HepG2 (cell line): ENCODE measurements around the gene RIPOR3. TPM values are rescaled to one million over a fixed set of nuclear protein-coding genes. Genes with fewer than 3 reads are reported as not detected.

Experiments used
- ATAC-seq: fragments of 200-7000 bp; cut with Tn5 transposase; 3 replicates; pipeline ENCODE4 v1.9.1; 2020; ENCODE audit warnings: mild to moderate bottlenecking, moderate library complexity
- BruUV-seq: library from RNA; stranded (reverse); fragments of 400-500 nt; replicated peaks from 2 replicates; lab custom pipeline; 2021; lab: Mats Ljungman, UMichigan
- CTCF ChIA-PET: fragments of 300-600 bp; formaldehyde crosslinking; extraction: SDS; loops from one replicate; lab custom pipeline; 2021; ENCODE audit warnings: low total read pairs, inconsistent platforms, low intra/inter-chr PET ratio; lab: Yijun Ruan, JAX
- POLR2A ChIA-PET: fragments of 350-600 bp; sonication (Branson Sonifier 250); formaldehyde crosslinking; loops from one replicate; lab custom pipeline; 2020; ENCODE audit warnings: antibody characterized with exemption, inconsistent platforms; lab: Yijun Ruan, JAX
- DNase-seq: peaks from one replicate; pipeline ENCODE4 v3.0.0-alpha.2; 2015; ENCODE audit warnings: low spot score
- FAIRE-seq: peaks from 3 replicates; lab custom pipeline; 2011; peaks lifted over from hg19 to GRCh38; lab: Jason Lieb, UNC
- H2AFZ ChIP-seq: one replicate; pipeline ENCODE4 v1.6.1; 2011; ENCODE audit warnings: low read length, inconsistent platforms
- H3K27ac ChIP-seq: fragments of 300-600 bp; 3 replicates; pipeline ENCODE4 v1.8.0; 2011; ENCODE audit warnings: mixed run types, mild to moderate bottlenecking, mixed read lengths, low read length, inconsistent platforms; ENCODE audit not compliant: insufficient read depth; ENCODE audit errors: extremely low read length
- H3K27me3 ChIP-seq, 2 experiments: fragments of 200-600 bp in 1 of 2; 2 replicates in 1 of 2; 3 replicates in 1 of 2; pipeline versions ENCODE4 v1.6.0 to v1.8.0; 2011; ENCODE audit warnings: low read length in 2 of 2, mild to moderate bottlenecking in 2 of 2, moderate library complexity in 2 of 2, inconsistent platforms in 1 of 2; ENCODE audit not compliant: insufficient read depth in 2 of 2, control insufficient read depth in 1 of 2
- H3K36me3 ChIP-seq, 2 experiments: fragments of 200-600 bp in 1 of 2; replicated peaks in 1 of 2; 2 replicates in 1 of 2; 3 replicates in 1 of 2; pipeline versions ENCODE4 v1.5.1 to v1.8.0; 2011; ENCODE audit warnings: low read length in 2 of 2, inconsistent platforms in 1 of 2; ENCODE audit not compliant: insufficient read depth in 2 of 2, control insufficient read depth in 1 of 2
- H3K4me1 ChIP-seq: 2 replicates; pipeline ENCODE4 v1.5.1; 2012; ENCODE audit warnings: low read length, inconsistent platforms; ENCODE audit not compliant: insufficient read depth
- H3K4me2 ChIP-seq: 2 replicates; pipeline ENCODE4 v1.6.0; 2011; ENCODE audit warnings: low read depth, low read length, inconsistent platforms
- H3K4me3 ChIP-seq, 3 experiments: fragments of 200-600 bp in 1 of 3; sonication (generic), shearing (Covaris generic) in 1 of 3; replicated peaks in 1 of 3; 2 replicates each; pipeline ENCODE4 v1.5.1; 2011 to 2016; ENCODE audit warnings: low read length in 3 of 3, inconsistent platforms in 2 of 3, low read depth in 2 of 3, mild to moderate bottlenecking in 2 of 3, control low read depth in 1 of 3, mixed read lengths in 1 of 3; ENCODE audit not compliant: insufficient read depth in 1 of 3
- H3K79me2 ChIP-seq: one replicate; pipeline ENCODE4 v1.6.1; 2011; ENCODE audit warnings: low read length, inconsistent platforms; ENCODE audit not compliant: insufficient read depth
- H3K9ac ChIP-seq: 2 replicates; pipeline ENCODE4 v1.6.0; 2011; ENCODE audit warnings: mild to moderate bottlenecking, low read depth, low read length, inconsistent platforms; ENCODE audit not compliant: insufficient read depth
- H3K9me3 ChIP-seq: 2 replicates; pipeline ENCODE4 v1.5.1; 2012; ENCODE audit warnings: mild to moderate bottlenecking, low read length
- H4K20me1 ChIP-seq: 2 replicates; pipeline ENCODE4 v1.6.0; 2011; ENCODE audit warnings: inconsistent platforms, mild to moderate bottlenecking, low read length, moderate library complexity; ENCODE audit not compliant: insufficient read depth
- DMAP1 ChIP-seq: IDR thresholded peaks from 2 replicates; pipeline ENCODE4 v1.6.1; 2016
- IRF9 ChIP-seq: sonication (generic); formaldehyde crosslinking; IDR thresholded peaks from 2 replicates; pipeline ENCODE4 v1.8.0; 2022; ENCODE audit warnings: missing genetic modification reagents, mild to moderate bottlenecking, borderline replicate concordance
- MAFK ChIP-seq, 2 experiments: IDR thresholded peaks in 1 of 2; conservative IDR thresholded peaks in 1 of 2; 2 replicates each; pipeline ENCODE4 v1.6.1; 2011; ENCODE audit warnings: improper control_type of control experiment in 2 of 2, low read length in 2 of 2
- NR2F1 ChIP-seq, 2 experiments: fragments of 450-650 bp in 1 of 2; formaldehyde crosslinking in 1 of 2; IDR thresholded peaks; 2 replicates each; pipeline versions ENCODE4 v1.5.0 to v1.6.1; 2016 to 2020; ENCODE audit warnings: mild to moderate bottlenecking in 1 of 2, missing compliant biosample characterization in 1 of 2, missing genetic modification reagents in 1 of 2, moderate library complexity in 1 of 2
- PREB ChIP-seq: sonication (generic); formaldehyde crosslinking; IDR thresholded peaks from 2 replicates; pipeline ENCODE4 v1.4.0; 2020; ENCODE audit warnings: missing genetic modification reagents
- SP140L ChIP-seq: sonication (generic); formaldehyde crosslinking; IDR thresholded peaks from 2 replicates; pipeline ENCODE4 v1.4.0; 2020; ENCODE audit warnings: missing genetic modification reagents, borderline replicate concordance
- TAF15 ChIP-seq: fragments of 200-400 bp; formaldehyde crosslinking; IDR thresholded peaks from one replicate; pipeline ENCODE4 v1.6.1; 2018; ENCODE audit warnings: mild to moderate bottlenecking, low read depth, low read length; ENCODE audit not compliant: poor library complexity, severe bottlenecking
- TBX3 ChIP-seq: fragments of 450-650 bp; IDR thresholded peaks from 2 replicates; pipeline ENCODE4 v1.6.1; 2017; ENCODE audit warnings: antibody characterized with exemption, mild to moderate bottlenecking, inconsistent platforms, borderline replicate concordance
- YEATS4 ChIP-seq: sonication (generic); formaldehyde crosslinking; IDR thresholded peaks from 2 replicates; pipeline ENCODE4 v1.4.0; 2020; ENCODE audit warnings: missing genetic modification reagents, borderline replicate concordance
- ZSCAN22 ChIP-seq: sonication (generic); formaldehyde crosslinking; IDR thresholded peaks from 2 replicates; pipeline ENCODE4 v1.4.0; 2020; ENCODE audit warnings: mild to moderate bottlenecking, missing genetic modification reagents
- WGBS: methylation state at CpG from one replicate; pipeline ENCODE4 v1.1.6; 2017; ENCODE audit warnings: low lambda C conversion rate; 5-methylcytosine and 5-hydroxymethylcytosine counted together
- in situ Hi-C: cut with HindIII; loops from 2 replicates; pipeline ENCODE4 v1.10.0; 2017; ENCODE audit warnings: low pct_unique_long_range_greater_than_20kb; ENCODE audit not compliant: extremely low pct_ligation_motif_present
- intact Hi-C: fragments of 100-400 bp; cut with micrococcal nuclease; formaldehyde crosslinking; loops from one replicate; pipeline ENCODE4 v1.10.0; 2022; ENCODE audit not compliant: unreplicated experiment
- polyA plus RNA-seq, 8 experiments: library from polyadenylated mRNA; depleted of rRNA in 3 of 8; stranded (reverse) in 7 of 8; unstranded in 1 of 8; fragments of >200 nt; fragmentation: Illumina TruSeq in 4 of 8; extraction: Trizol in 4 of 8; gene quantifications; 2 replicates each; pipeline versions ENCODE4 v1.2.1 to v1.2.3, GENCODE V29; 2011 to 2016; ENCODE audit warnings: low read depth in 4 of 8, missing spikeins in 1 of 8, mixed read lengths in 1 of 8; ENCODE audit not compliant: insufficient read depth in 1 of 8
- total RNA-seq, 5 experiments: library from RNA; depleted of rRNA; stranded (reverse); fragments of >200 nt; fragmentation: Illumina TruSeq; extraction: Trizol; gene quantifications; 2 replicates each; pipeline ENCODE4 v1.2.3, GENCODE V29; 2016; ENCODE audit warnings: low read depth in 1 of 5
- TF ChIP-seq, protein P1 (sequence below): sonication (generic); formaldehyde crosslinking; IDR thresholded peaks from 2 replicates; pipeline ENCODE4 v1.9.0; 2021; ENCODE audit warnings: mild to moderate bottlenecking, missing genetic modification reagents

Gene RIPOR3
- total and polyA plus RNA-seq, 2 of the 13 experiments (the other 11 are each of a cell fraction or from before 2014, with no cell fraction given): 0.18 TPM; not detected in 1

DNA sequence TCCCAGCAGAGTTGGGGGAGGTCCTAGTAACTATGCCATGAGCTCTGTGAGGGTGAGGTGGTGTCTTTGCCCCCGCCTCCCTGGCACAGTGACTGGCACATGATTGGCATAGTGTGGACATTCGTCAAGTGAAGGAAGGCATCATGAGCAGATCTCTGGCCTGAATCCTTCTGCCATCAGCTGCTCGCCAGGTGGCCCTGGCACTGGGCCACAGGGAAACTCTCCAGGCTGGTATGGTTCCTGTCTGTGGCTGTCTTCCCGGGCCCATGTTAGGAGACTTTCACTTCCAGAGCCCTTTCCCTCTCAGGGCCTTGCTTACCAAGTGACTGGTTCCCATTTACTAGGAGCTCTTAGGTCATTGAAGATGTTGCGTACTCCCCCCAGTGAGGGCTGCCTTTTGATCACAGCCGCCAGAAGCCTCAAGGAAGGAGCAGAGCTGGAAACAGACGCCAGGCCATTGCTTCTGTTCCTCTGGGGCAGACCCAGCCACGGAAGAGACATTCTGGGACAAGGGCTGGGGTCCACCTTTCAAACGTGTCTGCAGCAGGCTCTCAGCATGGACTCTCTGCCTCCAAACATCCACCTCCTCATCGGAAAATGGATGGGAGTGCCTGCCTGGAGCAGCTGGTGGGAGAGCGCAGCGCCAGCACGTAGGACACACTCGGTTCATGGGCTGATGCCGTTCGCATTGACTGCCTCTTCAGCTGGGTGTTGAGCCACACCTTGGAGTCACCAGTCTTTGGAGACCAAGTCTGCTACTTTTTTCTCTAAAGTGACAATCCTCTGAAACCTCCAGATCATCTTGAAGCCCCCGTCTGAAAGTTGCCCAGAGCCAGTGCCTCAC, 113.9 kb downstream of the RIPOR3 start:
- ChIA-PET POLR2A (no interaction called here), CTCF (interaction anchor here (4.4 to 6.2 kb wide), 2 partner anchors 98 to 391 kb away, joined by 45 read pairs; no protein-coding TSS in a partner anchor)
- Histone ChIP-seq H3K4me2 (no peak overlapping the region), H3K4me3 (no peak overlapping the region), H3K4me1 (peaks cover 1% of the 10 kb centered on the region; the same call in 1 of the 2 replicates), H3K9ac (no peak overlapping the region), H3K27me3 (no peaks in the 10 kb centered on the region), H3K79me2 (no peaks in the 10 kb centered on the region), H3K36me3 (peaks cover 51 to 92% of the 10 kb centered on the region in 2 experiments), H3K9me3 (no peaks in the 10 kb centered on the region), H4K20me1 (no peaks in the 10 kb centered on the region), H2AFZ (no peak overlapping the region), H3K27ac (no peak overlapping the region)
- FAIRE-seq: no peak
- no TSS peak for BruUV-seq
- DNase-seq: no peak
- TF ChIP-seq MAFK (conservative IDR thresholded peaks at IDR 0.05 in 1 of 2, IDR thresholded peaks at IDR 0.05 in 1 of 2; ENCODE audit: low read length in 2 of 2) (no peak), NR2F1 (CRISPR knock-in tag; IDR thresholded peaks at IDR 0.05) (no peak), TBX3 (no peak), PREB (no peak), IRF9 (CRISPR knock-in tag) (no peak), ZSCAN22 (CRISPR knock-in tag) (no peak), YEATS4 (CRISPR knock-in tag) (no peak), TAF15 (no peak), DMAP1 (no peak), SP140L (no peak)
- TF ChIP-seq, protein P1, sequence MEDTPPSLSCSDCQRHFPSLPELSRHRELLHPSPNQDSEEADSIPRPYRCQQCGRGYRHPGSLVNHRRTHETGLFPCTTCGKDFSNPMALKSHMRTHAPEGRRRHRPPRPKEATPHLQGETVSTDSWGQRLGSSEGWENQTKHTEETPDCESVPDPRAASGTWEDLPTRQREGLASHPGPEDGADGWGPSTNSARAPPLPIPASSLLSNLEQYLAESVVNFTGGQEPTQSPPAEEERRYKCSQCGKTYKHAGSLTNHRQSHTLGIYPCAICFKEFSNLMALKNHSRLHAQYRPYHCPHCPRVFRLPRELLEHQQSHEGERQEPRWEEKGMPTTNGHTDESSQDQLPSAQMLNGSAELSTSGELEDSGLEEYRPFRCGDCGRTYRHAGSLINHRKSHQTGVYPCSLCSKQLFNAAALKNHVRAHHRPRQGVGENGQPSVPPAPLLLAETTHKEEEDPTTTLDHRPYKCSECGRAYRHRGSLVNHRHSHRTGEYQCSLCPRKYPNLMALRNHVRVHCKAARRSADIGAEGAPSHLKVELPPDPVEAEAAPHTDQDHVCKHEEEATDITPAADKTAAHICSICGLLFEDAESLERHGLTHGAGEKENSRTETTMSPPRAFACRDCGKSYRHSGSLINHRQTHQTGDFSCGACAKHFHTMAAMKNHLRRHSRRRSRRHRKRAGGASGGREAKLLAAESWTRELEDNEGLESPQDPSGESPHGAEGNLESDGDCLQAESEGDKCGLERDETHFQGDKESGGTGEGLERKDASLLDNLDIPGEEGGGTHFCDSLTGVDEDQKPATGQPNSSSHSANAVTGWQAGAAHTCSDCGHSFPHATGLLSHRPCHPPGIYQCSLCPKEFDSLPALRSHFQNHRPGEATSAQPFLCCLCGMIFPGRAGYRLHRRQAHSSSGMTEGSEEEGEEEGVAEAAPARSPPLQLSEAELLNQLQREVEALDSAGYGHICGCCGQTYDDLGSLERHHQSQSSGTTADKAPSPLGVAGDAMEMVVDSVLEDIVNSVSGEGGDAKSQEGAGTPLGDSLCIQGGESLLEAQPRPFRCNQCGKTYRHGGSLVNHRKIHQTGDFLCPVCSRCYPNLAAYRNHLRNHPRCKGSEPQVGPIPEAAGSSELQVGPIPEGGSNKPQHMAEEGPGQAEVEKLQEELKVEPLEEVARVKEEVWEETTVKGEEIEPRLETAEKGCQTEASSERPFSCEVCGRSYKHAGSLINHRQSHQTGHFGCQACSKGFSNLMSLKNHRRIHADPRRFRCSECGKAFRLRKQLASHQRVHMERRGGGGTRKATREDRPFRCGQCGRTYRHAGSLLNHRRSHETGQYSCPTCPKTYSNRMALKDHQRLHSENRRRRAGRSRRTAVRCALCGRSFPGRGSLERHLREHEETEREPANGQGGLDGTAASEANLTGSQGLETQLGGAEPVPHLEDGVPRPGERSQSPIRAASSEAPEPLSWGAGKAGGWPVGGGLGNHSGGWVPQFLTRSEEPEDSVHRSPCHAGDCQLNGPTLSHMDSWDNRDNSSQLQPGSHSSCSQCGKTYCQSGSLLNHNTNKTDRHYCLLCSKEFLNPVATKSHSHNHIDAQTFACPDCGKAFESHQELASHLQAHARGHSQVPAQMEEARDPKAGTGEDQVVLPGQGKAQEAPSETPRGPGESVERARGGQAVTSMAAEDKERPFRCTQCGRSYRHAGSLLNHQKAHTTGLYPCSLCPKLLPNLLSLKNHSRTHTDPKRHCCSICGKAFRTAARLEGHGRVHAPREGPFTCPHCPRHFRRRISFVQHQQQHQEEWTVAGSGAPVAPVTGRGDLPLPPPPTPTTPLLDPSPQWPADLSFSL (CRISPR knock-in tag): no peak
- ATAC-seq: no peak
- intact Hi-C loops: no loop called here
- WGBS: 96% methylated on average over 17 of the region's 17 CpGs
- in situ Hi-C loops: loop anchor here (5.0 kb wide), 1 partner anchor 390 kb away; no protein-coding TSS in a partner anchor
